CD4-positive, alpha-beta memory T cell (primary cell): ENCODE results near the gene MAPK4. TPM values are rescaled to one million over a fixed set of nuclear protein-coding genes. Genes with fewer than 3 reads are reported as not detected.
"Not testable (repeated sequence)": the region's sequence is repeated elsewhere in the genome, so short reads cannot be mapped to it uniquely, and the experiment has no call there.

ENCODE experiments used
- CTCF ChIA-PET: fragments of 350-600 bp; sonication (Branson Sonifier 250); formaldehyde crosslinking; loops from one replicate; lab custom pipeline; 2021; ENCODE audit warnings: inconsistent platforms; ENCODE audit not compliant: partially characterized antibody; lab: Charles Lee
- POLR2A ChIA-PET: fragments of 350-600 bp; sonication (Branson Sonifier 250); formaldehyde crosslinking; loops from one replicate; lab custom pipeline; 2021; ENCODE audit not compliant: partially characterized antibody; lab: Charles Lee
- DNase-seq, 5 donors: peaks; one replicate each; pipeline versions ENCODE4 v3.0.0 to v3.0.0-alpha.2; 2020 to 2022; ENCODE audit warnings: mixed read lengths in 1 of 5
- H3K27ac ChIP-seq: one replicate; pipeline ENCODE4 v1.7.0; 2013; ENCODE audit warnings: low read depth, low read length
- H3K27me3 ChIP-seq: 2 replicates; pipeline ENCODE4 v1.7.0; 2013; ENCODE audit warnings: mild to moderate bottlenecking, low read length, moderate library complexity; ENCODE audit not compliant: insufficient read depth
- H3K36me3 ChIP-seq: 2 replicates; pipeline ENCODE4 v1.7.0; 2013; ENCODE audit warnings: mild to moderate bottlenecking, low read length, moderate library complexity; ENCODE audit not compliant: insufficient read depth
- H3K4me1 ChIP-seq: 2 replicates; pipeline ENCODE4 v1.7.0; 2013; ENCODE audit warnings: mild to moderate bottlenecking, low read length, moderate library complexity; ENCODE audit not compliant: insufficient read depth
- H3K4me3 ChIP-seq, 2 donors: one replicate each; pipeline ENCODE4 v1.7.0; 2013; ENCODE audit warnings: low read length in 2 of 2, mild to moderate bottlenecking in 1 of 2
- H3K9me3 ChIP-seq, 2 donors: one replicate each; pipeline ENCODE4 v1.7.0; 2013; ENCODE audit warnings: low read length in 2 of 2, control low read depth in 1 of 2; ENCODE audit not compliant: control insufficient read depth in 1 of 2
- H3K27ac Mint-ChIP-seq, 7 donors: one replicate each; pipeline ENCODE4 v1.8.0; 2020 to 2021; ENCODE audit warnings: mixed read lengths in 7 of 7, mild to moderate bottlenecking in 6 of 7, inconsistent platforms in 3 of 7, moderate library complexity in 3 of 7
- H3K27me3 Mint-ChIP-seq, 2 donors: one replicate each; pipeline ENCODE4 v1.8.0; 2020 to 2021; ENCODE audit warnings: mixed read lengths in 2 of 2
- H3K36me3 Mint-ChIP-seq, 2 donors: one replicate each; pipeline ENCODE4 v1.8.0; 2020 to 2021; ENCODE audit warnings: mixed read lengths in 2 of 2, inconsistent platforms in 1 of 2, mild to moderate bottlenecking in 1 of 2
- H3K4me1 Mint-ChIP-seq, 4 donors: one replicate each; pipeline ENCODE4 v1.8.0; 2020 to 2021; ENCODE audit warnings: mixed read lengths in 4 of 4, mild to moderate bottlenecking in 1 of 4
- H3K4me3 Mint-ChIP-seq, 8 donors: one replicate each; pipeline ENCODE4 v1.8.0; 2020 to 2021; ENCODE audit warnings: mixed read lengths in 8 of 8, mild to moderate bottlenecking in 7 of 8, moderate library complexity in 6 of 8, inconsistent platforms in 3 of 8
- H3K9me3 Mint-ChIP-seq, 8 donors: one replicate each; pipeline ENCODE4 v1.8.0; 2020 to 2021; ENCODE audit warnings: mixed read lengths in 8 of 8, mild to moderate bottlenecking in 5 of 8, inconsistent platforms in 3 of 8, moderate library complexity in 1 of 8
- intact Hi-C: fragments of 100-400 bp; cut with micrococcal nuclease; formaldehyde crosslinking; loops from one replicate; pipeline ENCODE4 v1.15.1; 2023
- polyA plus RNA-seq, 2 donors: library from polyadenylated mRNA; unstranded; fragments of 300-500 nt; fragmentation: Illumina TruSeq; gene quantifications; one replicate each; pipeline ENCODE4 v1.2.3, GENCODE V29; 2021
- total RNA-seq, 2 experiments: library from RNA; stranded (reverse); gene quantifications; one replicate each; pipeline ENCODE4 v1.2.3, GENCODE V29; 2021

MAPK4 gene
- total and polyA plus RNA-seq, 4 experiments from 2014 or later = not detected

GRCh38 chr18:50544476-50544875, 15.4 kb upstream of the MAPK4 start:
- DNase-seq, H3K27ac Mint-ChIP-seq, H3K36me3 ChIP-seq, H3K9me3 ChIP-seq, H3K4me3 ChIP-seq, H3K27ac ChIP-seq, intact Hi-C loops, POLR2A ChIA-PET, H3K4me3 Mint-ChIP-seq, H3K4me1 Mint-ChIP-seq, CTCF ChIA-PET, H3K36me3 Mint-ChIP-seq, H3K27me3 ChIP-seq, H3K9me3 Mint-ChIP-seq, H3K4me1 ChIP-seq, H3K27me3 Mint-ChIP-seq: not testable (repeated sequence)

DNA sequence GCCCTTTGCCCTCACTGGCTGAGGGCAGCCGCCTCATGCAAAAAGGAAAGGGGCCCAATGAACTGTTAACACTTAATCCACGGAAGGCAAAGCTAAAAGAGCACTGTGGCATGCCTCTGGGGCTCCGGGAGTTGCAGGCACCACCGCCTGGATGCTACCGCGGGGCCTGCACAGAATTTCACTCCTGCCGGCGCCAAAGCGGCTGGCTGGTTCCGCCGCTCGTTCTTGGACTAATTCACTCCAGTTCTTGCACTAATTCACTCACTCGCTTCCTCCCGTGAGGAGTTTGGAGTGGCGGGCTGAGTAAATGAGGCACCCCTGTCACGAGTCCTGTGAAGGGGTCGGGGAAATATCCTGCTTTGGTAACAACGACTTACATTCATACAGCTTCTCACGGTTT, 14.0 kb upstream of the MAPK4 start:
- intact Hi-C loops = no loop called here
- DNase-seq = no peak
- H3K36me3 ChIP-seq = no peaks in the 10 kb centered on the region
- Mint-ChIP-seq H3K36me3 (no peaks in the 10 kb centered on the region), H3K9me3 (peaks cover 0 to 9% (median 2%) of the 10 kb centered on the region in 8 donors), H3K4me1 (no peaks in the 10 kb centered on the region), H3K27me3 (peaks cover 1 to 5% of the 10 kb centered on the region in 2 donors), H3K27ac (no peak overlapping the region), H3K4me3 (no peak overlapping the region)
- H3K4me3 ChIP-seq = no peak overlapping the region
- no peaks in the 10 kb centered on the region for H3K27me3 ChIP-seq
- POLR2A ChIA-PET = no interaction called here
- no peak overlapping the region for H3K27ac ChIP-seq
- CTCF ChIA-PET = no interaction called here
- no peaks in the 10 kb centered on the region for H3K9me3 ChIP-seq
- no peaks in the 10 kb centered on the region for H3K4me1 ChIP-seq

DNA sequence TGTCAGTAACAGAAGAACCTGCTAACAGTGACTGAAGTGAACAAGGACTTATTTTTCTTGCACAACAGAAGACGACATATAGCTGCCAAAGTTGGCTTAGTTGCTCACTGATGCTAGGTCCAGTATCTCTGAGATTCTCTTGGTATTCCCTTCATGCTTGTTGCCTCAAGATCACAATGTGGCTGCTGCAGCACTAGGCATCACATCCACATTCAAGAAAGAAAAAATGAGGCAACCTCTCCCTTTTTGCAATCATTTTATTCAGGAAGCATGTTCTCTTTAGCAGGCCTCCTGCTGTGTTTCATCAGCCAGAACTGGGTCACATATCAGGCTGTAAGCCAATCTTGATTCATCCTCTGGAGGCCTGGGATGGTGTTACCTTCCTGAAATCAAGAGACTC, 11.7 kb upstream of the MAPK4 start:
- intact Hi-C loops = no loop called here
- H3K4me3 Mint-ChIP-seq = no peak overlapping the region
- Histone ChIP-seq H3K4me1 (no peaks in the 10 kb centered on the region), H3K27me3 (no peaks in the 10 kb centered on the region), H3K4me3 (no peak overlapping the region), H3K9me3 (no peaks in the 10 kb centered on the region), H3K36me3 (no peaks in the 10 kb centered on the region), H3K27ac (no peak overlapping the region)
- no peak for DNase-seq
- ChIA-PET CTCF (no interaction called here), POLR2A (no interaction called here)
- no peak overlapping the region for H3K27ac Mint-ChIP-seq
- no peaks in the 10 kb centered on the region for H3K36me3 Mint-ChIP-seq
- H3K4me1 Mint-ChIP-seq = no peaks in the 10 kb centered on the region
- peaks cover 4 to 8% of the 10 kb centered on the region in 2 donors for H3K27me3 Mint-ChIP-seq
- peaks cover 0 to 9% (median 2%) of the 10 kb centered on the region in 8 donors for H3K9me3 Mint-ChIP-seq

- Mint-ChIP-seq H3K9me3 (peaks cover 9 to 32% (median 16%) of the 10 kb centered on the region in 8 donors), H3K27me3 (peaks cover 21 to 27% of the 10 kb centered on the region in 2 donors)
- POLR2A ChIA-PET, H3K4me3 ChIP-seq, H3K4me3 Mint-ChIP-seq, H3K9me3 ChIP-seq, DNase-seq, CTCF ChIA-PET, H3K4me1 Mint-ChIP-seq, intact Hi-C loops, H3K27ac ChIP-seq, H3K27me3 ChIP-seq, H3K36me3 Mint-ChIP-seq, H3K27ac Mint-ChIP-seq, H3K4me1 ChIP-seq, H3K36me3 ChIP-seq: not testable (repeated sequence)
These were observed 8.2 kb upstream of the MAPK4 start for GRCh38 chr18:50551651-50552050.

GRCh38 chr18:50558157-50558556, 1.7 kb upstream of the MAPK4 start:
- no peak overlapping the region for H3K27ac ChIP-seq
- Mint-ChIP-seq H3K4me1 (peaks cover 3 to 15% (median 5%) of the 10 kb centered on the region in 4 donors), H3K4me3 (peak overlapping the region in 2 of 8 donors; percentile 41 to 43), H3K9me3 (peaks cover 7 to 26% (median 15%) of the 10 kb centered on the region in 8 donors), H3K27ac (no peak overlapping the region), H3K36me3 (peaks cover 2 to 5% of the 10 kb centered on the region in 2 donors), H3K27me3 (peaks cover 52 to 61% of the 10 kb centered on the region in 2 donors)
- peaks cover 13% of the 10 kb centered on the region for H3K4me1 ChIP-seq
- no peaks in the 10 kb centered on the region for H3K9me3 ChIP-seq
- H3K4me3 ChIP-seq = no peak overlapping the region
- ChIA-PET CTCF (no interaction called here), POLR2A (no interaction called here)
- peaks cover 16% of the 10 kb centered on the region for H3K27me3 ChIP-seq
- no peaks in the 10 kb centered on the region for H3K36me3 ChIP-seq
- DNase-seq = no peak
- intact Hi-C loops = no loop called here

DNA sequence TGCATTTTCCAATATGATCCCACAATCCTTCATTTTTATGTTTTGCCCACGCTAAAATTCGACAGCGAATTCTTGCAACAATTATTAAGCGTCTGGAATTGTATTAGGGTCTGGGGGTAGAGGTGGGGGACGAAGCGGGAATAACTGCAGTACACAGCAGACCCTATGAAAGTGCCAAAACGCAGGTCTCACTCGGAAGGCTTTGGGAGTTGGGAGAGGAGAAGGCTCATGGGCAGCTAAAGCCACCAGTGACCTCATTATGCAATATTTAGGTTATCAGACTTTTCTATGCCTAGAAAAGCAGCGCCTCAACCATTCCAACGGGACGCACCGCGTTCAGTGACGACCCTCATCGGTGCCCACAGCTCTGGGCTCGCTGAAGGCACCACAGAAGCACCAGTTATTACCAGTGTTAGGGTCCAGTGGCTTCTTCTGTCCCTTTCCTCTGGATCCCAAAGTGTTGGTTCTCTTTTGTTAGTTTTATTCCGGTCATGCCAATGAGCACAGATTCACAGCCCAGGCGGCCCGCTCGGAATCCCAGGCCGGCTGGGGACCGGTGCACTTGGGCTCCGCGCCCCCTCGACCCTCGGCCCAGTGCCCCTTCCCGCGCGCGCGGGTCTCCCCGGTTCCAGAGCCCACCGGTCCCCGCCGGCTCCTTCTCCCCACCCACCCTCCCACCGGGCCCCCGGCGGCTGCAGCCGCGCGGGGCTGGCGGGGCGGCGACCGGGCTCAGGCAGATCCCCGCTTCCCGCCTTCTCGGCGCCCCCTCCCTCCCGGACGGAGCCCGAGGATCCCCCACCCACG, 737 bp upstream of the MAPK4 start:
- no peak for DNase-seq
- Mint-ChIP-seq H3K27ac (no peak overlapping the region), H3K36me3 (peaks cover 2 to 5% of the 10 kb centered on the region in 2 donors), H3K9me3 (peaks cover 7 to 22% (median 13%) of the 10 kb centered on the region in 8 donors), H3K4me3 (peak overlapping the region; percentile 16 to 80 (median 44)), H3K27me3 (peaks cover 54 to 59% of the 10 kb centered on the region in 2 donors), H3K4me1 (peaks cover 3 to 15% (median 5%) of the 10 kb centered on the region in 4 donors)
- peaks cover 16% of the 10 kb centered on the region for H3K27me3 ChIP-seq
- ChIA-PET POLR2A (no interaction called here), CTCF (no interaction called here)
- no peak overlapping the region for H3K27ac ChIP-seq
- H3K9me3 ChIP-seq = no peaks in the 10 kb centered on the region
- no peak overlapping the region for H3K4me3 ChIP-seq
- H3K36me3 ChIP-seq = no peaks in the 10 kb centered on the region
- peaks cover 13% of the 10 kb centered on the region for H3K4me1 ChIP-seq
- intact Hi-C loops = no loop called here

DNA sequence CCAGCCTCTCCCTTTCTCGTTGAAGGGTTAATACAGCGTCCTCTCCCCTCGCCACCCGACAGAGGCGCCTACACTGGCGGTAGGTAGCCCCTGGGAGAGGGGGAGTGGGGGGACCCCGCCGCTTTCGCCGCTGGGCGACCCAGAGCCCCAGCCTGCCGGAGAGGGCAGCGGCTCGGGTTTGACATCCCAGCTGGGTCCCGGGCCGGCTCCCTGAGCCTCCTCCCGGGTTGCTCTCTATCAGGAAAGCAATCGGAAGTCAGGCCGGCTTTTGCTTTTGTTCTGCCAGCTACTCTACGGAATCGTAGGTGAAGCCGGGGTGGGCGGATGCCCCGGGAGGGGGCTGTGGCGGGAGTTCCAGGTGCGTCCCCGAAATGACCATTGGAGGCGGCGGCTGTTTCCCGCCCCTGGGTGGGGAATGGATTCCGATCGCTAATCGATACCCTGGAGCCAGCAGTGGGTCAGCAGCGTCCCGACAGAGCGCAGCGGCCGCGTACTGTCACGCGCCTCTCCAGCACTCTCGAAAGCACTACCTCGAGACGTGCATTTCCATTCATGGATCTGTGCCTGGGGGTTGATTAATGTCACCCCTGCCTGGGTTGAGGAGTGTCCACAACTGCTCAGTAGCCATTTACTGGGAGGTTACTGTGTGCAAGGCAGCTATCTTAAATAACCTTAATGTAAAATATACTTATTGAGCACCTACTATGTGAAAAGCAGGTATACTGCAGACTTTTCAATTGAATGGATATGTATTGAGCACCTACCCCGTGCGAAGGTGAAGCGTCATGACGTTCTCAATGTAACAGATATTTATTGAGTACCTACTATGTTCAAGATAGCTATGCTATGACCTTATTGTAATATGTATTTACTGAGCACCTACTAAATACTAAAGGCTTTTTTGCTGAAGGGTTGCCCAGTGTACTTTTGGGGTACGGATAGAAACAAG, 1.1 kb downstream of the MAPK4 start:
- H3K36me3 Mint-ChIP-seq = peaks cover 1 to 2% of the 10 kb centered on the region in 2 donors
- H3K4me1 Mint-ChIP-seq = peaks cover 3 to 15% (median 5%) of the 10 kb centered on the region in 4 donors
- peak overlapping the region; percentile 31 to 73 (median 59) for H3K4me3 Mint-ChIP-seq

More for the DNA sequence above, 1.1 kb downstream of the MAPK4 start:
- no peaks in the 10 kb centered on the region for H3K9me3 ChIP-seq
- POLR2A ChIA-PET = no interaction called here
- H3K4me1 ChIP-seq = peaks cover 13% of the 10 kb centered on the region
- H3K36me3 ChIP-seq = no peaks in the 10 kb centered on the region
- H3K27ac Mint-ChIP-seq = no peak overlapping the region
- peaks cover under 1 to 10% (median 4%) of the 10 kb centered on the region in 8 donors for H3K9me3 Mint-ChIP-seq
- peaks cover 49 to 54% of the 10 kb centered on the region in 2 donors for H3K27me3 Mint-ChIP-seq
- H3K27me3 ChIP-seq = peaks cover 16% of the 10 kb centered on the region
- DNase-seq = no peak
- H3K27ac ChIP-seq = no peak overlapping the region
- CTCF ChIA-PET = no interaction called here
- no peak overlapping the region for H3K4me3 ChIP-seq
- intact Hi-C loops = no loop called here
